BE2C (cell line): ENCODE results near the gene SEMA3B.
"Not testable (repeated sequence)": the region's sequence is repeated elsewhere in the genome, so short reads cannot be mapped to it uniquely, and the experiment has no call there.

Experiments
- DNase-seq: peaks from one replicate; pipeline ENCODE4 v3.0.0-alpha.2; 2020
- H3K27me3 ChIP-seq: fragments of 250-450 bp; sonication (Bioruptor Pico); 2 replicates; pipeline ENCODE4 v1.5.1; 2020; ENCODE audit warnings: mild to moderate bottlenecking
- H3K36me3 ChIP-seq: fragments of 250-450 bp; sonication (Bioruptor Pico); 2 replicates; pipeline ENCODE4 v1.5.1; 2020; ENCODE audit warnings: mild to moderate bottlenecking
- H3K4me1 ChIP-seq: fragments of 250-450 bp; sonication (Bioruptor Pico); 2 replicates; pipeline ENCODE4 v1.5.1; 2020
- H3K4me3 ChIP-seq: 2 replicates; pipeline ENCODE4 v1.5.1; 2011; ENCODE audit warnings: low read depth, low read length
- H3K9me3 ChIP-seq: fragments of 250-450 bp; sonication (Bioruptor Pico); 2 replicates; pipeline ENCODE4 v1.5.1; 2020
- CTCF ChIP-seq: IDR thresholded peaks from 2 replicates; pipeline ENCODE4 v1.5.1; 2012; ENCODE audit warnings: mild to moderate bottlenecking, low read depth, low read length

The SEMA3B gene

GRCh38 chr3:50268276-50268675 is 671 bp upstream of the SEMA3B start:
- TF ChIP-seq CTCF, result no peak
- Histone ChIP-seq H3K36me3 (no peaks in the 10 kb centered on the region), H3K27me3 (peaks cover 3% of the 10 kb centered on the region), H3K9me3 (no peaks in the 10 kb centered on the region), H3K4me1 (no peaks in the 10 kb centered on the region), H3K4me3 (no peak overlapping the region)
- DNase-seq, result no peak

GRCh38 chr3:50269460-50269859 is 513 bp downstream of the SEMA3B start:
- DNase-seq, result no peak
- Histone ChIP-seq H3K4me3 (no peak overlapping the region), H3K27me3 (peaks cover 15% of the 10 kb centered on the region), H3K9me3 (no peaks in the 10 kb centered on the region), H3K4me1 (no peaks in the 10 kb centered on the region), H3K36me3 (no peaks in the 10 kb centered on the region)
- TF ChIP-seq CTCF, result no peak

- TF ChIP-seq CTCF, result no peak
- Histone ChIP-seq H3K36me3 (no peaks in the 10 kb centered on the region), H3K27me3 (peaks cover 21% of the 10 kb centered on the region), H3K4me3 (no peak overlapping the region), H3K9me3 (no peaks in the 10 kb centered on the region), H3K4me1 (no peaks in the 10 kb centered on the region)
- DNase-seq, result no peak
These were observed 1.0 kb downstream of the SEMA3B start for GRCh38 chr3:50269977-50270413.

GRCh38 chr3:50270422-50271224 is 1.7 kb downstream of the SEMA3B start:
- Histone ChIP-seq H3K36me3 (no peaks in the 10 kb centered on the region), H3K4me1 (no peaks in the 10 kb centered on the region), H3K9me3 (no peaks in the 10 kb centered on the region), H3K4me3 (no peak overlapping the region), H3K27me3 (peaks cover 27% of the 10 kb centered on the region)
- DNase-seq, result no peak
- no peak for TF ChIP-seq CTCF

GRCh38 chr3:50271314-50271936 is 2.5 kb downstream of the SEMA3B start:
- H3K4me3 ChIP-seq, result no peak overlapping the region
- no peak for TF ChIP-seq CTCF
- no peak for DNase-seq
- no peaks in the 10 kb centered on the region for H3K4me1 ChIP-seq
- peaks cover 35% of the 10 kb centered on the region for H3K27me3 ChIP-seq
- no peaks in the 10 kb centered on the region for H3K36me3 ChIP-seq
- H3K9me3 ChIP-seq, result no peaks in the 10 kb centered on the region

GRCh38 chr3:50272538-50272910 is 3.6 kb downstream of the SEMA3B start:
- not testable (repeated sequence) for H3K4me3 ChIP-seq, H3K4me1 ChIP-seq, H3K36me3 ChIP-seq, H3K9me3 ChIP-seq, DNase-seq
- H3K27me3 ChIP-seq, result peaks cover 43% of the 10 kb centered on the region
